Activated CD8-positive, alpha-beta memory T cell treated with anti-CD3 and anti-CD28 coated beads, Interleukin-2, amount 50 U/mL, for 1 hour (primary cell): ENCODE data around the gene AP4E1.
"Not testable (repeated sequence)": the region's sequence is repeated elsewhere in the genome, so short reads cannot be mapped to it uniquely, and the experiment has no call there.

Source experiments
- DNase-seq: peaks from one replicate; pipeline ENCODE4 v3.0.0-alpha.2; 2020; ENCODE audit errors: extremely low read depth

AP4E1 gene

DNA sequence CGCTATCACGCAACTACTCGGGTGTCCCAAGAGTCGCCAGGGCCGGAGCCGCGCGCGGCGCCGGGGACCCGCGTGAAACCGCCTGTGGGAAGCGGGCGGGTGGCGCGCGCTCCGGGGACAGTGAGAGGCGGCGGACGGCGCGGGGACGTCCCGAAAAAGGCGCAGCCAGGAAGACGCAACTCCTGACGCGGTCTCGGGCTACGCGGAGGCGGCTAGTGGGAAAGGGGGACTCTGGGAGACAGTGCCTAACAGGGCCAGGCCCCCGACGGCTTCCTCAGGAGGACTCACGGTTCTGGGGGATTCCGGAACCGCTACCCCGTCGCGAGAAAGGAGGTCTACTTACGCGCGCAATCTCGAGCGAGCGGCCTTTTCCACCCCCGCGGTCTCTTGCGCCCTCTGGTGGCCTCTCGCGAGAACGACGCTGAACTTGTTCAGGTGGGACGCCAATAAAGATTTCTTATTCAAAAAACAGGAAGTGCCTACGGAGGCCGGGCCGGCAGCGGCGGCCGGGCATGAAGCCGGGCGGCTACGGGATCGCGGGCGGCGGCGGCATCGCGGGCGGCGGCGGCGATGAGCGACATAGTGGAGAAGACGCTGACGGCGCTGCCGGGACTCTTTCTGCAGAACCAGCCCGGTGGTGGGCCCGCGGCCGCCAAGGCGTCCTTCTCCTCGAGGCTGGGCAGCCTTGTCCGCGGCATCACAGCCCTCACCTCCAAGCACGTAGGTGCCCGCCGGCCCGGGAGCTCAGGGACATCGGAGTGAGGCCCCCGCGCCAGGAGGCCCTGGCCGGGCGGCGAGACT lies at the start of gene AP4E1:
TSS of gene AP4E1 (plus strand) at position 475 of the 801 bp plus-strand sequence. CDS start at position 571, 96 bp downstream.
- peak; percentile 82 for DNase-seq

GRCh38 chr15:50860824-50861223 lies 47.7 kb upstream of the AP4E1 start:
- no peak for DNase-seq

GRCh38 chr15:50862553-50862952 lies 45.9 kb upstream of the AP4E1 start:
- DNase-seq = no peak

DNA sequence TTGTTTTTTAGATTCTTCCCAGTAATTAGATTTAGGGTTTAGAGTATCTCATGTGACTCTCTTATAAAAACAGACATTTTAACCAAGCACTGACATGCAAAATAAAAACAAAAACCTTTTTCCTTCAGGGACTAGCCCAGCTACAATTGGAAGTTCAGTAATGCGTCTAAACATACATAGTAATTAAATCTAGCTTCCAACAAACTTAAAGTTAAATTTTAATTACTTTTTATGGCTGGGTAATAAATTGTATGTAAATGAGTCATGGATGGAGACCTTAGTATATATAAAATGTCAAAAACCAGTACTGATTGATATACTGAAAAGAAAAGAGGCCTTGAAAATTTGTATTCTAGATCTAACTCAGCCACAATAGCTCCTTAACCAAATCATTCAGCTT lies 43.6 kb upstream of the AP4E1 start:
- DNase-seq = no peak

GRCh38 chr15:50865515-50866353 lies 42.7 kb upstream of the AP4E1 start:
- DNase-seq = no peak

GRCh38 chr15:50871832-50872231 lies 36.7 kb upstream of the AP4E1 start:
- no peak for DNase-seq

- no peak for DNase-seq
These were observed 35.6 kb upstream of the AP4E1 start for GRCh38 chr15:50872832-50873426.

DNA sequence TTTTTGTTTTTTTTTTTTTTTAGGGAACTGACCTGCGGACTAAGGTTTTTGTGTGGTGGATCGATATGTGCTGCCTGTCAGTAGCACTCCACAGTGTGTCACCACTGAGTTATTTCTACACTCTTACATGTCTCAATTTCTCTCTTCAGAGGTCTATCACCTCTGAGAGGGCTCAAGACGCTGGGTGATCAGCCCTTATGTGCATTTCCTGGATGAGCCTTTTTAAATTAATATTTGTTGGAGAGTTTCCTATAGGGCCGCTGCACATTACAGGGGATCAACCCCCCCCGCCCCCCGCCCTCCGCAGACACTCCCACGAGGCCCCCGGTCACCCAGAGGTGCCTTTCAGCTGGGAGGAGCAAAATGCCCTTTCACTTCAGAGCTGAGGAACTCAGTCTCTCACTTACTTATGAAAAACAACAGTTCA lies 34.5 kb upstream of the AP4E1 start:
- no peak for DNase-seq

DNA sequence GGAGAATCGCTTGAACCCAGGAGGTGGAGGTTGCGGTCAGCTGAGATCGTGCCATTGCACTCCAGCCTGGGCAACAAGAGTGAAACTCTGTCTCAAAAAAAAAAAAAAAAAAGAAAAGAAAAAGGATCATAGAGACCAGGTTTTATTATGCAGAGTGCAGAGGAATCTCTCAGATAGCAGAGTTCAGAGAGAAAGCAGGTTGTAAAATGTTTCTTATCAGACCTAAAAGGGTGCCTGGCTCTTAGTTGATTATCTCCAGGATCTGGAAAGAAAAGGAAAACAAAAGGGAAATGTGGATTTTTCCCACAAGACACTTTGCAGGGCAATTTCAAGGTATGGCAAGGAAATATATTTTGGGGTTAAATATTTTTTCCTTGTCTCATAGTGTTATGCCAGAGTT lies 33.2 kb upstream of the AP4E1 start:
- not testable (repeated sequence) for DNase-seq

GRCh38 chr15:50876260-50876988 lies 32.1 kb upstream of the AP4E1 start:
- no peak for DNase-seq

DNA sequence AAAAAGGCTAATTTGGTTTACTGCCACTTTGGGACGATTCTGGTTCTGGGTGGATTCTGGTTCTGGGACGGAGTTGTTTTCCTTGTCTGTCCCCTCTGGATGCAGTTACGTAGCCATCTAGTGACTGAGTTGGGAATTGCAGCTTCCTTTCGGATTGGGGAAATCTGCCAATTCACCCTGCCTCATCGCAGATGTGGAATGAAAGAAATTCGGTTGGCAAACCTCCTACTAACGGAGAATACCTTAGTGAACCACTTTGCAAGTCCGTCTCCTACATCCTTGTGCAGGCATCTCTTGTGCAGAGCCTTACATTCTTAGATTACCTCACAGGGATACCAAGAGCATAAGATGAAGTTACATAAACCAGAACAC lies 31.5 kb upstream of the AP4E1 start:
- DNase-seq = peak; percentile 37

GRCh38 chr15:50879016-50879617 lies 29.4 kb upstream of the AP4E1 start:
- no peak for DNase-seq

- no peak for DNase-seq
These were observed 28.3 kb upstream of the AP4E1 start for GRCh38 chr15:50880206-50880605.

- no peak for DNase-seq
These were observed 27.8 kb upstream of the AP4E1 start for GRCh38 chr15:50880651-50881114.

- DNase-seq = no peak
These were observed 27.1 kb upstream of the AP4E1 start for GRCh38 chr15:50881121-50882048.

GRCh38 chr15:50883903-50884302 lies 24.6 kb upstream of the AP4E1 start:
- DNase-seq = no peak

DNA sequence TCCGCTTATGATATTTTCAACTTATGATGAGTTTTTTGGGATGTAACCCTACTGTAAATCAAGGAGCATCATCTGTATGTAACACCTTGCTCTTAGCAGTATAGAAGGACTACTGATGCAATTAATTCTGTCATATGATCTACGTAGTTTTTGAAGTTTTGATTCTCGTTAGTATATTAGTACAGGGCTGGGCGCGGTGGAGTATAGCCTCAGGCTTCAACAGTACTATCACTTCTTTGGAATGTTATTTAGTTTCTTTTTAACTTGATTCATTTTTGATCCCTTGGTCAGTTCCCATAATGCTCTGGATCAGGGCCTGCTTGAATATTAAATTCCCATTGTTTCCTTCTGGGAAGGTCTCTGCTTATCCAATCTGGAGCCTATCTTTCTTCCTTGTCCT lies 23.9 kb upstream of the AP4E1 start:
- no peak for DNase-seq

- DNase-seq = no peak
These were observed 22.4 kb upstream of the AP4E1 start for GRCh38 chr15:50886139-50886467.

DNA sequence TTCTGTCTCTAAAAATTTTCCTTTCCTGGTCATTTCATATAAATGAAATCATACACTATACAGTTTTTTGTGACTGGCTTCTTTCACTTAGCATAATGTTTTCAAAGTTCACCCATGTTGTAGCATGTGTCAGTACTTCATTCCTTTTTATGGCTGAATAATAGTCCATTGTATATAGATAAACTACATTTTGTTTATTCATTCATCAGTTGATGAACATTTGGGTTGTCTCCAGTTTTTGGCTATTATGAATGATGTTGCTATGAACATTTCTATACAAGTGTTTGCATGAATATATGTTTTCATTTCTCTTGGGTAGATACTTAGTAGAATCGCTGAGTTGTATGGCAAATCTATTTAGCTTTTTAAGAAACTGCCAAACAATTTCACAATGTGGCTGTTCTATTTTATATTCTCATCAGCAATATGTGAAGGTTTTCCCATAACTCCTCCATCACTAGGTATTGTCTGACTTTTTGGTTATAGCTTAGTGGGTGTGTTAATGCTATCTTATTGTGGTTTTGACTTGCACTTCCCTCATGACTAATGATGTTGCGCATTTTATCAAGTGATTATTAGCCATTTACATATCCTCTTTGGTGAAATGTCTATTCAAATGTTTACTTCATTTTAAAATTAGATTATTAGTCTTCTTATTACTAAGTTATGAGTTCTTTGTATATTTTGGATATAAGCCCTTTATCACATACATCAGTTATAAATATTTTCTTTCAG lies 21.7 kb upstream of the AP4E1 start:
- no peak for DNase-seq

GRCh38 chr15:50888054-50888453 lies 20.4 kb upstream of the AP4E1 start:
- DNase-seq = no peak
